Suprapubic skin (tissue), 3 donors: ENCODE measurements around the gene ARHGEF28.

ENCODE experiments used
- POLR2A ChIP-seq, 2 donors: fragments of 450-650 bp; IDR thresholded peaks; one replicate each; pipeline ENCODE4 v1.6.1; 2017; ENCODE audit warnings: antibody characterized with exemption in 2 of 2, mild to moderate bottlenecking in 2 of 2, moderate library complexity in 2 of 2
- TF ChIP-seq, protein P1 (sequence below), 2 donors: fragments of 200-600 bp in 1 of 2; fragments of 450-650 bp in 1 of 2; sonication (generic) in 1 of 2; IDR thresholded peaks; one replicate each; pipeline ENCODE4 v1.5.1; 2016 to 2019; ENCODE audit warnings: antibody characterized with exemption in 2 of 2, mild to moderate bottlenecking in 1 of 2, moderate library complexity in 1 of 2

- TF ChIP-seq, protein P1, sequence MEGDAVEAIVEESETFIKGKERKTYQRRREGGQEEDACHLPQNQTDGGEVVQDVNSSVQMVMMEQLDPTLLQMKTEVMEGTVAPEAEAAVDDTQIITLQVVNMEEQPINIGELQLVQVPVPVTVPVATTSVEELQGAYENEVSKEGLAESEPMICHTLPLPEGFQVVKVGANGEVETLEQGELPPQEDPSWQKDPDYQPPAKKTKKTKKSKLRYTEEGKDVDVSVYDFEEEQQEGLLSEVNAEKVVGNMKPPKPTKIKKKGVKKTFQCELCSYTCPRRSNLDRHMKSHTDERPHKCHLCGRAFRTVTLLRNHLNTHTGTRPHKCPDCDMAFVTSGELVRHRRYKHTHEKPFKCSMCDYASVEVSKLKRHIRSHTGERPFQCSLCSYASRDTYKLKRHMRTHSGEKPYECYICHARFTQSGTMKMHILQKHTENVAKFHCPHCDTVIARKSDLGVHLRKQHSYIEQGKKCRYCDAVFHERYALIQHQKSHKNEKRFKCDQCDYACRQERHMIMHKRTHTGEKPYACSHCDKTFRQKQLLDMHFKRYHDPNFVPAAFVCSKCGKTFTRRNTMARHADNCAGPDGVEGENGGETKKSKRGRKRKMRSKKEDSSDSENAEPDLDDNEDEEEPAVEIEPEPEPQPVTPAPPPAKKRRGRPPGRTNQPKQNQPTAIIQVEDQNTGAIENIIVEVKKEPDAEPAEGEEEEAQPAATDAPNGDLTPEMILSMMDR (IDR thresholded peaks at IDR 0.05): no peak
- TF ChIP-seq POLR2A (IDR thresholded peaks at IDR 0.05): no peak
These were observed 47.2 kb downstream of the ARHGEF28 start for GRCh38 chr5:73673161-73673591.
